ENCODE results near the gene HK1. TPM values are rescaled to one million over a fixed set of nuclear protein-coding genes. Genes with fewer than 3 reads are reported as not detected.

The HK1 gene
- total RNA-seq, 1 experiment from 2014 or later = 98.8 TPM

DNA sequence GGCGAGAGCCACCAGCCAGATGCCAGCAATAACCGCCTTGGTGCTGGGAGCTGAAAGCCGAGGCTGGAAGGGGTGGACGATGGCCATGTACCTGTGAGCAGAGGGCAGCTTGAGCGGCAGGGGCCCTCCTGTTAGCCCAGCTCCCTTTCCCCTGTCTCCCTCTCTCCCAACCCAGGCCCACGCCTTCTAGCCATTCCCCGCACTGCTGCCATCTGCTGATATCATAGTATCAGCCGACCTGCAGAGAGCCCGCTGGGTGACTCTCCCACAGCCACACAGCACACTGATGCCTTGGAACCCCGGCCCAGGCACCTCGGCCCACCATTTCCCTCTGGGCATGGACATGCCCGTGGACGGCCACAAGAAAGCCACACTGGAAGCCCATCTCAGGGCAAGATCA is 136.8 kb downstream of the HK1 start:
- Histone ChIP-seq H2BK5ac (ENCODE audit: insufficient read length, low read length) (no peak overlapping the region), H2BK12ac (ENCODE audit: insufficient read length, low read depth, low read length) (no peak overlapping the region), H3K9ac (ENCODE audit: extremely low read depth, insufficient read length, low read length) (no peak overlapping the region), H3T11ph (ENCODE audit: low read length) (no peak overlapping the region), H4K8ac (replicated peaks; ENCODE audit: insufficient read length, low read depth, low read length) (no peak overlapping the region), H4K91ac (ENCODE audit: insufficient read length, low read depth, low read length) (no peak overlapping the region), H3K18ac (ENCODE audit: insufficient read length, low read depth, low read length) (no peak overlapping the region), H3K23me2 (ENCODE audit: insufficient read length, low read depth, low read length, poor library complexity, severe bottlenecking) (no peaks in the 10 kb centered on the region), H3K56ac (ENCODE audit: insufficient read length, low read depth, low read length) (no peak overlapping the region), H3K14ac (ENCODE audit: insufficient read depth, low read length) (no peak overlapping the region), H3K4me1 (ENCODE audit: insufficient read depth, low read length) (no peaks in the 10 kb centered on the region), H2BK15ac (ENCODE audit: low read depth, low read length) (no peak overlapping the region), H3K9me3 (ENCODE audit: control insufficient read depth, low read depth, low read length) (no peaks in the 10 kb centered on the region), H2BK120ac (ENCODE audit: low read depth, low read length, poor library complexity, severe bottlenecking) (no peak overlapping the region), H3K4ac (ENCODE audit: low read depth, low read length) (no peak overlapping the region), H4K20me1 (ENCODE audit: control insufficient read depth, insufficient read depth, insufficient read length) (no peaks in the 10 kb centered on the region), H3K23ac (ENCODE audit: insufficient read length, low read depth, low read length) (no peak overlapping the region), H3K79me2 (ENCODE audit: insufficient read depth, low read length) (no peaks in the 10 kb centered on the region), H2AFZ (ENCODE audit: low read length) (no peak overlapping the region), H2AK5ac (ENCODE audit: insufficient read length, low read length) (no peak overlapping the region), H3K27ac (ENCODE audit: insufficient read length, low read depth, low read length) (no peak overlapping the region), H4K5ac (ENCODE audit: insufficient read length, low read depth, low read length) (no peak overlapping the region), H3K27me3 (ENCODE audit: insufficient read depth, low read length) (no peaks in the 10 kb centered on the region; the same call in 1 of the 2 replicates), H3K4me2 (ENCODE audit: insufficient read depth, insufficient read length, low read length) (no peak overlapping the region), H3K79me1 (ENCODE audit: insufficient read depth, low read depth, low read length, poor library complexity, severe bottlenecking) (no peaks in the 10 kb centered on the region), H2BK20ac (ENCODE audit: low read depth, low read length, poor library complexity, severe bottlenecking) (no peak overlapping the region)
- TF ChIP-seq, protein P1, sequence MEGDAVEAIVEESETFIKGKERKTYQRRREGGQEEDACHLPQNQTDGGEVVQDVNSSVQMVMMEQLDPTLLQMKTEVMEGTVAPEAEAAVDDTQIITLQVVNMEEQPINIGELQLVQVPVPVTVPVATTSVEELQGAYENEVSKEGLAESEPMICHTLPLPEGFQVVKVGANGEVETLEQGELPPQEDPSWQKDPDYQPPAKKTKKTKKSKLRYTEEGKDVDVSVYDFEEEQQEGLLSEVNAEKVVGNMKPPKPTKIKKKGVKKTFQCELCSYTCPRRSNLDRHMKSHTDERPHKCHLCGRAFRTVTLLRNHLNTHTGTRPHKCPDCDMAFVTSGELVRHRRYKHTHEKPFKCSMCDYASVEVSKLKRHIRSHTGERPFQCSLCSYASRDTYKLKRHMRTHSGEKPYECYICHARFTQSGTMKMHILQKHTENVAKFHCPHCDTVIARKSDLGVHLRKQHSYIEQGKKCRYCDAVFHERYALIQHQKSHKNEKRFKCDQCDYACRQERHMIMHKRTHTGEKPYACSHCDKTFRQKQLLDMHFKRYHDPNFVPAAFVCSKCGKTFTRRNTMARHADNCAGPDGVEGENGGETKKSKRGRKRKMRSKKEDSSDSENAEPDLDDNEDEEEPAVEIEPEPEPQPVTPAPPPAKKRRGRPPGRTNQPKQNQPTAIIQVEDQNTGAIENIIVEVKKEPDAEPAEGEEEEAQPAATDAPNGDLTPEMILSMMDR (conservative IDR thresholded peaks at IDR 0.05) = no peak
- peaks cover 3 to 6% of the 10 kb centered on the region in 2 experiments; a peak in 3 of 4 replicates for H3K4me1 Mint-ChIP-seq
- H3K4me3 Mint-ChIP-seq = no peak overlapping the region; a peak in 1 of 5 replicates
- peaks cover 8% of the 10 kb centered on the region for H3K27me3 Mint-ChIP-seq (ENCODE audit: low read depth)
- H3K36me3 Mint-ChIP-seq (ENCODE audit: insufficient read depth in 1 of 3, low read depth in 3 of 3) = no peaks in the 10 kb centered on the region
- no peaks in the 10 kb centered on the region for H3K9me3 Mint-ChIP-seq
- no peak for DNase-seq
- WGBS (ENCODE audit: extremely low coverage, insufficient read length, low lambda C conversion rate) = no CpG with 5 or more reads among the region's 13 CpGs
- no peak overlapping the region for H3K27ac Mint-ChIP-seq

Measured in H9 (cell line).